Activated naive CD4-positive, alpha-beta T cell treated with anti-CD3 and anti-CD28 coated beads, Interleukin-2, amount 10 ng/mL, durations not matched to agents 5 hours and 36 hours (primary cell): Measurements from ENCODE around the gene STK11. TPM values are rescaled to one million over a fixed set of nuclear protein-coding genes. Genes with fewer than 3 reads are reported as not detected.

Experiments
- total RNA-seq, 2 experiments: library from RNA; stranded (reverse); gene quantifications; one replicate each; pipeline ENCODE4 v1.2.3, GENCODE V29; 2021

STK11 gene, protein sequence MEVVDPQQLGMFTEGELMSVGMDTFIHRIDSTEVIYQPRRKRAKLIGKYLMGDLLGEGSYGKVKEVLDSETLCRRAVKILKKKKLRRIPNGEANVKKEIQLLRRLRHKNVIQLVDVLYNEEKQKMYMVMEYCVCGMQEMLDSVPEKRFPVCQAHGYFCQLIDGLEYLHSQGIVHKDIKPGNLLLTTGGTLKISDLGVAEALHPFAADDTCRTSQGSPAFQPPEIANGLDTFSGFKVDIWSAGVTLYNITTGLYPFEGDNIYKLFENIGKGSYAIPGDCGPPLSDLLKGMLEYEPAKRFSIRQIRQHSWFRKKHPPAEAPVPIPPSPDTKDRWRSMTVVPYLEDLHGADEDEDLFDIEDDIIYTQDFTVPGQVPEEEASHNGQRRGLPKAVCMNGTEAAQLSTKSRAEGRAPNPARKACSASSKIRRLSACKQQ
- total RNA-seq = 10 to 100 TPM; 73.7 to 77.1 TPM

DNA sequence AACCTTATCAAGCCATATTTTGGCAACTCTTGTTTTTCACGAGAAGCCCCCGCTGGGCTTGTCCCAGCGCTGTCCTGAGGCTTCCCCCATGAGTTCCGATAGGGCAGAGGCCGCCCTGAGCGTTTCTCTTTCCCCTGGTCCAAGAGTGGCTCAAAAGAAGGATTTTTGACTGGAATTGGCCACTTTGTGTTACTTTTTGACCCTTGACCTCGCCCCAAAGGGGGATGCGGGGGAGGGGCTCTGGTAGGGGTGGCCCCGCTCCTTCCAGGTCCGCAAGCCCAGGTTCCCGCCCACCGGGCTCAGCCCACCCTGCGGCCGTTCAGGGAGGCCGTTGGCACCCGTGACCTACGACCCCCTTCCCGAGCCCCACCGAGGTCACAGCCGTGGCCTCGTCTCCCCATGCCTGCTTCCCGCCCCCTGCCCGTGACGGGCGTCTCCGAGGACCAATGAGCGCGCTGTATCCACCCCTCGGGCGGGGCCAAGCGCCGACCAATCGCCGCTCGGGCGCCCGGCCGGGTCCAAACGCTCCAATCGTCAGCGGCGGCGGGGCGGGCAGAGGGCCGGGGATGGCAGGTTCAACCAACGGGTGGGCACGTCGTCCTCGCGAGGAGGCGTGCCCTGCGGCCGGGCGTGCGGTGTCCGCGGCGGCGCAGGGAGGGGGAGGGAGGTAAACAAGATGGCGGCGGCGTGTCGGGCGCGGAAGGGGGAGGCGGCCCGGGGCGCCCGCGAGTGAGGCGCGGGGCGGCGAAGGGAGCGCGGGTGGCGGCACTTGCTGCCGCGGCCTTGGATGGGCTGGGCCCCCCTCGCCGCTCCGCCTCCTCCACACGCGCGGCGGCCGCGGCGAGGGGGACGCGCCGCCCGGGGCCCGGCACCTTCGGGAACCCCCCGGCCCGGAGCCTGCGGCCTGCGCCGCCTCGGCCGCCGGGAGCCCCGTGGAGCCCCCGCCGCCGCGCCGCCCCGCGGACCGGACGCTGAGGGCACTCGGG is at the start of gene STK11:
Gene STK11, plus strand, starts transcription at position 665 of the 986 bp plus-strand sequence. CDS start 1,136 bp downstream, outside the sequence.

GRCh38 chr19:1173845-1174809 is 31.5 kb upstream of the STK11 start, which contains the start of gene SBNO2:
Gene SBNO2, minus strand, starts transcription at chr19:1174268. Its CDS starts 19,992 bp downstream, at chr19:1154276.

DNA sequence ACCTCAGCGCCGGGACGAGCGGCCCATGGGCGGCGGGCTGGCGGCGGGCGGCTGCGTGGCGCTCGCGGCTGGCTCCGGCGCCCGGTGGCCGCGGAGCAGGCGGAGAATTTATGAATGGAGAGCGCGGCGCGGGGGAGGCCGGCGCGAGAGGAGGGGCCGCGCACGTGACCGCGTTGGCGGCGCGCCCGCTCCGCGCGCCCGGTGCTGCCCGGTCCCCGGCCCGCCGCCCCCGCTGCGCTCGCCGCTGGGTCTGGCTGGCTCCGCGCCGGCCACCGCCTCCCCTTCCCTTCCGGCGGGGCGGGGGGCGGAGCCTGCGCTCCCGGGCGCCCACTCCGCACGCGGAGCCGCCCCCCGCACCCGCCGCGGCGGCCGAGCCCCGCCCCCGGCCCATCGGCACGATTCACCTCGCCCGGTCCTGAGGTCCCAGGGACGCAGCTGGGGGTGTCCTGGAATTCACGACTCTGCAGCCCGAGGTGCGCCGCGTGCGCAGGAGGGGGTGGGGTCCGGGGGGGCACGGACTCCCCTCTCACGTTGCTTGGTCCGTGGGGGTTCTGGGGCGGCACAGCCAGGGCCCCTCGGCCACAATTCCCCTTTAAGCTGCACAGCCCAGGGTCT is 32.3 kb downstream of the STK11 start, which contains the start of gene CBARP:
Gene CBARP, minus strand, starts transcription at position 252 of the 615 bp plus-strand sequence. CDS start 1,905 bp downstream, outside the sequence.

GRCh38 chr19:1241417-1242095 is 36.0 kb downstream of the STK11 start, which contains the start of gene ATP5F1D:
Gene ATP5F1D, plus strand, starts transcription at chr19:1241751. Its CDS starts 100 bp downstream, at chr19:1241851.

DNA sequence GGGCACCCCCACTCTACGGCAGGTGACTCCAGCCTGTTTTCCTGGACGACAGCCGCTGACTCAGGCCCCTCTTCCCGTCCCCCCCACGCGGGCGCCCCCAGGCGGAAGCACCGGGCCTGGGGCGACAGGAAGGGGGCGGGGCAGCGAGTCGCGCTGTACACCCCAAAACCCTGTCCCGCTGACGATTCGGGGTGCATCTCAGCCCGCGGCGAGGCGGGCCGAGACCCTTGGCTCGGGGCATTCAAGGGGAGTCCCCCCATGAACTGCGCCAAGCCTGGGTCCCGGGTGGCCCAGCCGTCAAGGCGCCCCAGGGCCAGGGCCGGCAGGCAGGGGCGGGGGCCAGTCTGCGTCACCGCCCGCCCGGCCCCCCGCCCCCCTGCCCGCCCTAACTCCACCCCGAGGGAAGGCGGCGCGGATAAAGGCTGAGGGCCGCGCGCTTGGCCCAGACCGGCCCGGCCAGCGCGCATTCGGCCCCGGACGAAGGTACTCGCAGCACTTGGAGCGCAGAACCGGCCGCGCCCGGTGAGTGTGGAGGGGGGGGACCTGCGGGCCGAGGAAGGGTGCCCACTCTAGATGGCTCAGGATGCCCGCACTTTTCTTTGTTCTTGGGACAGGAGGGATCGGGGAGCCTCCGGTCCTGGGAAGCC is 42.7 kb downstream of the STK11 start, which contains the start of gene MIDN:
Gene MIDN, plus strand, starts transcription at position 445 of the 647 bp plus-strand sequence. CDS start 1,714 bp downstream, outside the sequence.

GRCh38 chr19:1269065-1269477 is 63.5 kb downstream of the STK11 start, which contains the start of gene CIRBP:
Gene CIRBP, plus strand, starts transcription at chr19:1269332. Its CDS starts 1,602 bp downstream, at chr19:1270934.

DNA sequence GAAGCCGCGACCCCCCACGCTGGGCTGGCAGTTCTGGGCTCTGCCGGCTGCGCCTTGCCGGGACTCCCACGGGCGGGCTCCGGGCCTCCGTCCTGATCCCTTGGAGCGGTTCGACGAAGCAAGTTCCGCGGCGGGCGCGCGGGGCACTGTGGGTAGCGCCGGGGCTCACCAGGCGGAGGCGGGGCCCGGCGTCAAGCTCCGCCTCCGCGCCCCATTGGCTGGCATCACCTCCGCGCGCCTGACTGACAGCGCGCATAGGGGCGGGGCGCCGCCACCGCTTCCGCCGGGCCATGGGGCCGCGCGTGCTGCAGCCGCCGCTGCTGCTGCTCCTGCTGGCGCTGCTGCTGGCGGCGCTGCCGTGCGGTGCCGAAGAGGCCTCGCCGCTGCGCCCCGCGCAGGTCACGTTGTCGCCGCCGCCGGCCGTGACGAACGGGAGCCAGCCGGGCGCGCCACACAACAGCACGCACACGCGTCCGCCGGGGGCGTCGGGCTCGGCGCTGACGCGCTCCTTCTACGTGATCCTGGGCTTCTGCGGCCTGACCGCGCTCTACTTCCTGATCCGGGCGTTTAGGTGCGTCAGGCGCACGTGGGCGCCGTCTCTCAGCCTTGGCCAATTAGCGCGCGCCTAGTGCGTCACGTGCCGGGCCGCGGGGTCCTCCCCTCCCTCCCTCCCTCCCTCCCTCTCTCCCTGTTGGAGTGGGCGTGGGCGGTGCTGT is 69.8 kb downstream of the STK11 start, which contains the start of gene FAM174C:
Gene FAM174C, plus strand, starts transcription at position 271 of the 716 bp plus-strand sequence. Its CDS starts 20 bp downstream, at position 291.

Other genes with a start within 250 kb of the STK11 start
- gene WDR18, start 221.4 kb upstream of the STK11 start, total RNA-seq = 10 to 100 TPM; 47.6 to 48.1 TPM
- under 1 TPM in 1 of 2 experiments, not detected in 1; 0.14 TPM for gene GRIN3B, start 205.4 kb upstream of the STK11 start, total RNA-seq
- gene TMEM259, start 184.7 kb upstream of the STK11 start, total RNA-seq = 100 to 1,000 TPM; 174 to 176 TPM
- gene RNU6-2, start 184.3 kb upstream of the STK11 start, total RNA-seq = not detected
- 100 to 1,000 TPM; 504 to 515 TPM for gene CNN2, start 179.2 kb upstream of the STK11 start, total RNA-seq
- gene ABCA7, start 165.7 kb upstream of the STK11 start, total RNA-seq = 100 to 1,000 TPM; 100 to 105 TPM
- gene ARHGAP45, start 138.6 kb upstream of the STK11 start, total RNA-seq = 100 to 1,000 TPM; 537 to 556 TPM
- 100 to 1,000 TPM; 115 to 121 TPM for gene POLR2E, start 110.4 kb upstream of the STK11 start, total RNA-seq
- 100 to 1,000 TPM; 163 to 168 TPM for gene GPX4, start 101.8 kb upstream of the STK11 start, total RNA-seq
- 10 to 100 TPM; 95.4 to 95.8 TPM for gene SBNO2, start 31.5 kb upstream of the STK11 start, total RNA-seq
- under 1 TPM; 0.08 to 0.10 TPM for gene CBARP, start 32.2 kb downstream of the STK11 start, total RNA-seq
- 100 to 1,000 TPM; 156 TPM for gene ATP5F1D, start 36.0 kb downstream of the STK11 start, total RNA-seq
- gene MIDN, start 42.8 kb downstream of the STK11 start, total RNA-seq = 10 to 100 TPM; 60.2 to 62.3 TPM
- 100 to 1,000 TPM; 220 to 233 TPM for gene CIRBP, start 63.6 kb downstream of the STK11 start, total RNA-seq
- gene FAM174C, start 69.8 kb downstream of the STK11 start, total RNA-seq = 10 to 100 TPM; 50.5 to 51.2 TPM
- gene EFNA2, start 80.1 kb downstream of the STK11 start, total RNA-seq = not detected
- 10 to 100 TPM; 88.7 to 89.9 TPM for gene NDUFS7, start 178.1 kb downstream of the STK11 start, total RNA-seq
- gene GAMT, start 195.8 kb downstream of the STK11 start, total RNA-seq = 10 to 100 TPM; 19.1 to 20.8 TPM
- gene DAZAP1, start 201.8 kb downstream of the STK11 start, total RNA-seq = 100 to 1,000 TPM; 185 to 188 TPM
- gene RPS15, start 232.6 kb downstream of the STK11 start, total RNA-seq = 1,000 to 10,000 TPM; 1,627 to 1,683 TPM
- gene APC2, start 244.3 kb downstream of the STK11 start, total RNA-seq = under 1 TPM in 1 of 2 experiments, not detected in 1; 0.15 TPM